Neural cell (in vitro differentiated cells): ENCODE measurements around the gene TRAM2.

Experiments used
- EZH2 ChIP-seq: fragments of 200-600, 300-800 bp; shearing (Covaris generic), sonication (generic); IDR thresholded peaks from 2 replicates; pipeline ENCODE4 v1.6.1; 2014; ENCODE audit warnings: antibody characterized with exemption, low read length, borderline replicate concordance, mild to moderate bottlenecking; ENCODE audit not compliant: insufficient read depth, poor library complexity, severe bottlenecking
- POLR2AphosphoS5 ChIP-seq: IDR thresholded peaks from 2 replicates; pipeline ENCODE4 v1.6.1; 2012
- RAD21 ChIP-seq: fragments of 450-650 bp; conservative IDR thresholded peaks from 2 replicates; pipeline ENCODE4 v1.6.1; 2014; ENCODE audit warnings: antibody characterized with exemption, mild to moderate bottlenecking, moderate library complexity
- TAF1 ChIP-seq: IDR thresholded peaks from 2 replicates; pipeline ENCODE4 v1.6.1; 2012; ENCODE audit warnings: low read depth
- TF ChIP-seq, protein P1 (sequence below): fragments of 450-650 bp; IDR thresholded peaks from 2 replicates; pipeline ENCODE4 v1.5.1; 2014; ENCODE audit warnings: antibody characterized with exemption, mild to moderate bottlenecking, moderate library complexity; ENCODE audit not compliant: poor library complexity, severe bottlenecking

DNA sequence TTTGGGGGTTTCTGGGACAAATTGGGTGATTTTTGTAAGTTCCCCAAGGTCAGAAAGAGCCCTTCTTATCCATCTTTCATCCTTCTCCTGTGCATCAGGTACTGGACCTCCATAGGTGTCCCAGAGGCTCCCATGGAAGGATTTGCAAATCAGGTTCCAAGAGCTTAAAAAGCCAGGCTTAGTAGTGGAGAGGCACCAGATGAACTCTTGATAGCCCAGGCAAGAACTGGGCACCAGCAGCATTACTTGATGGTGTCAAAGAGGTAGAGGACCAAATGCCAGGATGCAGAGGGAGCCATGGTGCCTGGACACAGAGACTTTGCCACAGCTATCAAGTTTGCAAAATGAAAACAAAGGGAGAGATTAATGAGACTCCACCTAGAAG lies 20.9 kb upstream of the TRAM2 start:
- TF ChIP-seq, protein P1, sequence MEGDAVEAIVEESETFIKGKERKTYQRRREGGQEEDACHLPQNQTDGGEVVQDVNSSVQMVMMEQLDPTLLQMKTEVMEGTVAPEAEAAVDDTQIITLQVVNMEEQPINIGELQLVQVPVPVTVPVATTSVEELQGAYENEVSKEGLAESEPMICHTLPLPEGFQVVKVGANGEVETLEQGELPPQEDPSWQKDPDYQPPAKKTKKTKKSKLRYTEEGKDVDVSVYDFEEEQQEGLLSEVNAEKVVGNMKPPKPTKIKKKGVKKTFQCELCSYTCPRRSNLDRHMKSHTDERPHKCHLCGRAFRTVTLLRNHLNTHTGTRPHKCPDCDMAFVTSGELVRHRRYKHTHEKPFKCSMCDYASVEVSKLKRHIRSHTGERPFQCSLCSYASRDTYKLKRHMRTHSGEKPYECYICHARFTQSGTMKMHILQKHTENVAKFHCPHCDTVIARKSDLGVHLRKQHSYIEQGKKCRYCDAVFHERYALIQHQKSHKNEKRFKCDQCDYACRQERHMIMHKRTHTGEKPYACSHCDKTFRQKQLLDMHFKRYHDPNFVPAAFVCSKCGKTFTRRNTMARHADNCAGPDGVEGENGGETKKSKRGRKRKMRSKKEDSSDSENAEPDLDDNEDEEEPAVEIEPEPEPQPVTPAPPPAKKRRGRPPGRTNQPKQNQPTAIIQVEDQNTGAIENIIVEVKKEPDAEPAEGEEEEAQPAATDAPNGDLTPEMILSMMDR, result no peak
- no peak for TF ChIP-seq RAD21
- TF ChIP-seq EZH2, result no peak
- TF ChIP-seq TAF1, result no peak
- no peak for TF ChIP-seq POLR2AphosphoS5
